ENCODE measurements around the gene AKAP13.
A peak's percentile ranks its signal among the peaks of the same experiment; 100 is the strongest.
"Not testable (repeated sequence)": the region's sequence is repeated elsewhere in the genome, so short reads cannot be mapped to it uniquely, and the experiment has no call there.

The AKAP13 gene

DNA sequence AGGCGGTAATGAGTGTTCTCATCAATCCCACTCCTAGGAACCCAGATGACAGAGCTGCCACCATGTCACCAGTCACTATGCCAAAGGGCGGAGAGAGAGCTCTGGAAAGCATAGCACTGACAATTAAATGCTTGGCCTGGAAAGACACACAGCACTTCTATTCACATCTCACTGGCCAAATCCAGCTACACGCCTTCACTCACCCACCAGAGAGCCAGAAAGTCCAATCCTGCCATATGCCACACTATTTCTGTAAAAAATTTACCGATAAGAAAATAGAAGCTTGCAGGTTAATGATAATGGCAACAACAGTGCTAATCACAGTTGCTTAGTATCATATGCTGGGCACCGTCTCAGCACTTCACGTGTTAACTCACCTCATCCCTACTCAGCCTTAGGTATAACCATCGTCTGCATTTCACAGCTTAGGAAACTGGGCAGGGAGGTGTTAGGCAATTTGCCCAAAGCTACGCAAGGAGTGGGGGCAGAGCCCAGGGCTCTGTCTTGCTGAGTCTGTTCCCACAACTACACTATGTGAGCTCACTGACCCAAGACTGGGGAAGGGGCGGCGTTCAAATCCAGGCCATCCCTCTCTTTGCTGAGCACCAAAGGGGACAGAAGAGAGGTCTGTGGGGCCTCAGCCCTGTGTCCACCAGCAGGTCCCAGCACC is 397.8 kb downstream of the AKAP13 start:
- DNase-seq: peak; percentile 22

DNA sequence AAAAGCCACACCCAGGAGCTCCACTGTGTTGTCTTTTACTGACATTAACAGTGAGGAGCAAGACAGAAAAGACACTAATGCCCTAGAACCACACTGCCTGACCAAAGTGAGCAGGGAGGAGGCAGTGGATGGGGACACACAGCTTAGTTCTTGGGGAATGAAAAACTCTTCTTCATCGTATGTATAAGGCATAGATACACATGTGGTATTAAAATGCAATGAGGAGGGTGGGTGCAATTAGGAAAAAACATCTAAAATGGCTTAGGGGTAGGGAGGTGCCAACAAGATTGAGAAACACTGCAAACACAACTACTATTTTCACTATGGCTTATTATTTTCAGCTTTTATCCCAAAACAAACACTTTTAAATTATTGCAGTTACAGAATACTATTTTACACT is 398.8 kb downstream of the AKAP13 start:
- DNase-seq: no peak

DNA sequence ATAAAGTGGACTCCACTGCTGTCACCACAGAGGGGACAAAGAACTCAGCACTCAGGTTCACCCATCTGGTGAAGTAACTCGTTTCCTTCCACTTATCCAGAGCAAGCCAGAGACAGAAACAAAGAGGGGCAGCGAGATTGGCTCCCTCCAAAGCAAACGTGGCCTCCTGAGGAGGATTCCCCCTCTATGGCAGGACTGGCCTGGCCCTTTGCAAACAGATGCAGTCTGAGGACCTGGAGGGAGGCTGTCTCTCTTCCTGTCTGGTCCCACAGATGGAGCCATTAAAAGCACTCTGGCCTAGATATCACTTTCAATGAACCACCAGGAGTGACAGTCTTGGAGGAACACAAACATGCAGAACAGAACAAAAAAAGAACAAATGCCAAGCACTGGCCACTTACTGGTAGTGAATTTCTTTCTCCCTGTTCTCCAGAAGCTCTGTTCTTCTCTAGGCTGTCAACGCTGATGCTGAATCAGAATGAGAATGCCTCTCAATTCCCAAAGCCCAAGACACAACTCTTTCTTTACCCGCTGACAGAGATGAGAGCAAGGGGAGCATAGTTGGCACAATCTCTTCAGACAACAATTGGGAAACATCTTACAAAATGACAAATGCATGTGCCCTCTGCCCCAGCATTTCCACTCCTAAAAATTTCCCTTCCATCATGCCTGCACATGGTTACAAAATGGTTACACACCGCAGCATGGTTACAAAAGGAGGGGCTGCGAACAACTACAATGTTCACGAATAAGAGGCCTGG is 400.0 kb downstream of the AKAP13 start:
- peak; percentile 72 for DNase-seq

DNA sequence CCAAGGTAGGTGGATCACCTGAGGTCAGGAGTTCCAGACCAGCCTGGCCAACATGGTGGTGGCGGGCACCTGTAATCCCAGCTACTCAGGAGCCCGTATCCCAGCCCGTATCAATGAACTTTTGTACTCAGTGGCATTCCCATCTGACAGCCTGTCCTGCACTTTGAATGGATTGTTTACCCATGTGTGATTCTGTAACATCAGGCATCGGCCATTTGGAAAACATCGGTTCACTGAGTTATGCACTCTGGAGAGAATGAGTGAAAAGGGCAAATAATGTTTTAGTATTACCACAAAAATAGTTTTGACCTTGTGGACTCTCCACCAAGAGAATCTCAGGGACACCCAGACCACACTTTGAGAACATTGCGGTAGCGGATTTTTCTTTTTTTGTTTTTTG is 400.7 kb downstream of the AKAP13 start:
- peak; percentile 14 for DNase-seq

DNA sequence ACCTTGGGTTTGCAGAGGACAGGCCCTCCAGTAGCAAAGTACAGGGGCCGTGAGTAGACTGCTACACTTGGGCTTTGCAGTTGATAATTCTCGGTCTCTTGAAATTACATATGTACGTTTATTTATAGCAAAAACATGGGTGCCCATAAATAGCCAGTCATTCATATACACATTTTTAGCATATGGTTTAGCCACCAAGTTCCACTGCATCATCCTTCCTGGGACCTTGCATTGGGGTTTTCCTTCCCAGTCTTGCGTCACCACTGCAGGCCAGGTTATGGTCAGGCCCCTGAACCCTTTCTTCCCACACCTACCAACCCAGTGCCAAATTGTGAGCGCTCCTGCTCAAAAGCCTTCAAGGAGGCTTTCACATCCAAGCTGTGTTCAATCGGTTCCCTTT is 401.7 kb downstream of the AKAP13 start:
- no peak for DNase-seq

DNA sequence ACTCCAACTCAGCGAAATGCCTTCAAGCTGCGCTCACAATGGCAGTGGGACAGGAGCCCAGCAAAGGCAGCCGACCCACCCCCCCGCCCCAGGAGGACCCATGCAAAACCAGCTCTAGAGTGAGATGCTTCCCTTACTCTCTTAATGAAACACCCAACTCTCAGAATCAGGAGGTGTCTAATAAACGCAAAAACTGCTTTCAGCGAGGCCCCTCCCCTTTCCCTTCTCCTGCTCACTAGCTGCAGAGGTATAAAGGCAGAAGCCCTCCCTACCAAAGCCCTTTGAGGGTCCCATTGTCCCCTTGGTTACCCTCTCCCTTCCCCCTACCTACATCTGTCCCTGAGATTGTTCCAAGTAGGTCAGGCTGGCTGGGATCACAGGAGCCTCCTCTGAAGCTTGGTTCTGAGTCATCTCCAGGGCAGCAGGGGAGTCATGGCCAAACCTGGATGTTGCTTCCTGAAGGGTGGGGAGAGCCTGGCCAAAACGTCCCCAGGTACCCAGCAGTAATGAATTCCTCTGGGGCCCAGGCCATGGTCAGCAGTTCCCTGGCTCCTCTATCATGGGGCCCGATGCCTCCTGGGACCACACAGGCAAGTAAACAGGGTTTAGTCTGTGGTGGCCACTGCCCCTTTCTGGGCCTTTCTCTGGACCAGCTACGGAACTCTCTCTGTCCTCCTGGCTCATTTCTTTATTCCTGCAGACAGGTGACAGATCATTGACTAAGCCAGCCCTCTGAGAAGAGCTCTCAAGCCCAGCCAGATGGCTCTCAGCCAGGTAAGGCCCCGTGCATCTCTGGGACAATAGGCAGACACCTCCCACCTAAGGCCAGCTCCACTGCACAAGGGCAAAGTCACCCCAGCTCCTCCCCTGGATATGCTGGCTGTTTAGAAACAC is 405.7 kb downstream of the AKAP13 start:
- DNase-seq: peak; percentile 74

DNA sequence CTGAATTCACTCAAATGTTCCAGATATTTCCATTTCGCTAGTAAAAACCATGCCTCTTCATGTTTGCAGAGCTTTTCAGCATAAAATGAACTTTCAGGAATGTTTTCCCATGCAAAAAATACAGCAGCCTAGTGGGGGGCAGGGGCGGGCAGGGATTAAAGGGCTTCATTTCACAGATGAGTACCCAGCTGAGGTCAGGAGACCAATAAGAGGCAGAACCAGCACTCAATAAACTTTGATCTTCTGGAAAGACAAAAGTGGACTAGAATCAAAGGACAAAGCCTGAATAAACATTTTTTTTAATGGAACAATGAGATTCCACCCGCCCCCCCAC is 406.3 kb downstream of the AKAP13 start:
- DNase-seq: no peak

DNA sequence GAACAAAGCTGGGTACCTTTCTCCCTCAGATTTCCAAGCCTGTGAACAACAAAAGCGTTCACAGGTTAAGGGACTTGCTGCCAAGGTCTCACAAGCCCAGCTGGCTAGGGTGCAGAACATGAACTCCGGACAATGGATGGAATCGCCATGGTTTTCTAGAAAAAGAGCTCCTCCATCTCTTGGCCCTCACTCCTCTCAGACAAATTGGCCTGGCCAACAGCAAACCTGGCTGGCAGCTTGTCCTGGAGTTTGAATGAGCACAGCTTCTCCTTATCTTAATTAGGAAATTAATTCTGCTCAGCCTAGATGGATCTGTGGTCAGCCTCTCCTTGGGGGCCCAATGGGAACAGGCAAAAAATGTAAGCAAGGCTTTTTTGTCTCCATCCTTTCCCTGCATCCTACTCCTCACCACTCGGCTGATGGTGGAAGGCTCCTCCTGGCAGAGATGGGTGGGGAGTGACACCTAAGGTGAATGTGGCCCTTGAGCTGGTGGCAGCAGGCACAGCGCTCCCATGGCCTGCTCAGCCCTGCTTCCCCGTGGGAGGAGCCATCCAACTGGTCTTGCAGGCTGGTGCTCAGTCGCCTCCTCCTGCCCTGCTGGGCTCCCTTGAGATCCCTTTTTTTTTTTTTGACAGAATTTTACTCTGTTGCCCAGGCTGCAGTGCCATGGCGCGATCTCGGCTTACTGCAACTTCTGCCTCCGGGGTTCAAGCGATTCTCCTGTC is 408.5 kb downstream of the AKAP13 start:
- DNase-seq: peak; percentile 25

DNA sequence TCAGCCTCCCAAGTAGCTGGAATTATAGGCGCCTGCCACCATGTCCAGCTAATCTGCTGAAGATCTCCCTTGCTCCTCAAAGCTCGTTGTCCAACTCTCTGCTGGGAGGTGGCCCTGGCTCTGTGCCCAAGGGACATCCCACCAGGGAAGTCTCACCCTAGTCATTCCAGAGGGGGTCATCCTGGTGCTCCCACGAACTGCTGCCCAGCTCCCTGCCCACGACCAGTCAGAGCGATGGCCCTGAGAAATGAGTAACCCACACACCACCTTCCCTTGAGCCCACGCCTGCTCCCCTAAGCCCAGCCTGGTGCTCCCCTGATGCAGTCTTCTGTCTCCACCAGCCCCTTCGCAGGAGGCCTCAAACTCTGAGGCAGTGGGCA is 409.1 kb downstream of the AKAP13 start:
- no peak for DNase-seq

DNA sequence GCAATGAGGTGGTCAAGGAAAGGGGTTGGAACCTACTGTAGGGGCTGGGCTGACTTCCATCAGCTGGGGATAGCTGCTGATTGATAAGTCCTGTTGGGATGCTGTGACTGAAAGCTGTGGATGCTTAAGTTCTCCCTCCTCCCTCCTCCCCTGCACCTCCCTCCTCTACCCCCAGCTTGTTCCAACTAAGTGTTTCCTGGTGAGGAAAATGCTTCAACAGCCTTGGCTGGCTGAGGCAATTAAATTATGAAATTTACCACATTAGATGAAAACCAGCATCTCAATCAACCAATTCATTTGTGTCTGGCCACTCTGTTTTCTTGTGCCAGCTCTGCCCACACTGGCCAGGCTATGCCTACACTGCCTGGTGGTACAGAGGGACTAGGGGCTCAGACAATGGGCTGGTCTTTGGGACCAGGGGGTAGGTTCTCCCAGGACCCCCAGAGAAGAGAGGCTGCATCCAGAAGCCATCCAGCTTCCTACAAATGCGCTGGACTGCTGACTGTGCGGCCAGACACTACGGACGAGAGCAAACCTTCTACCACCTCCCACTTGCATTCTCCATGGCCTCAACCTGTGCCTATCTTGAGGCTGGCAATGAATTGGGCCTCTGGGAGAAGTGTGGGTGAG is 411.8 kb downstream of the AKAP13 start:
- DNase-seq: no peak

DNA sequence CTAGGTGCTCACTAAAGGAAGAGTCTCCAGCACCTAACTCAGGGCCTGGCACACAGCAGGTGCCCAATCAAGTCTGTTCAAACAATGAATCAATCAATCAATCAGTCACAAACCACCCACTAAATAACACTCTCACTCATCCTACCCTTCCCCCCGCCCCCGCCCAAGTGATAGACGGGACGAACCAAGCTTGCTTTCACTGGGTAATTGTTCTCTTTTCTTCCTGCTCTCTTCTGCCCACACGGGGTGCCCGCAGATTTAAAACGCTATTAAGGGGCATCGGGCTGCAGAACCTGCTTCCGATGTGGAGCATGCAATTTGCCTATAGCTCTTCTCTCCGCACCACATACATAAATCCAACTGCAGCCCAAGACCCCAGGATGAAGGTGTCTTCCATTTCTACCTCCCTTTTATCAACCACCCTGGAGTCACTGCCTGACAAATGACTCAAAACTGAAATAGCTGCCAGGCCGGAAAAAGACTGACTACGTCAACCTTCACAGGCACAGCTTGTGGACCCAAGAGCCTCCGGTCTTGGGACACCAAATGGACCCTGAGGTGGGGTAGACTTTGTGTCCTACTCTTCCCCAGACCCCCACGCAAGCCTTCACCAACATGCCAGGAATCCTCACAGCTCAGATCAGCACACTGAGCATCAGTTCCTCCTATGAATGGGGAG is 412.6 kb downstream of the AKAP13 start:
- no peak for DNase-seq

DNA sequence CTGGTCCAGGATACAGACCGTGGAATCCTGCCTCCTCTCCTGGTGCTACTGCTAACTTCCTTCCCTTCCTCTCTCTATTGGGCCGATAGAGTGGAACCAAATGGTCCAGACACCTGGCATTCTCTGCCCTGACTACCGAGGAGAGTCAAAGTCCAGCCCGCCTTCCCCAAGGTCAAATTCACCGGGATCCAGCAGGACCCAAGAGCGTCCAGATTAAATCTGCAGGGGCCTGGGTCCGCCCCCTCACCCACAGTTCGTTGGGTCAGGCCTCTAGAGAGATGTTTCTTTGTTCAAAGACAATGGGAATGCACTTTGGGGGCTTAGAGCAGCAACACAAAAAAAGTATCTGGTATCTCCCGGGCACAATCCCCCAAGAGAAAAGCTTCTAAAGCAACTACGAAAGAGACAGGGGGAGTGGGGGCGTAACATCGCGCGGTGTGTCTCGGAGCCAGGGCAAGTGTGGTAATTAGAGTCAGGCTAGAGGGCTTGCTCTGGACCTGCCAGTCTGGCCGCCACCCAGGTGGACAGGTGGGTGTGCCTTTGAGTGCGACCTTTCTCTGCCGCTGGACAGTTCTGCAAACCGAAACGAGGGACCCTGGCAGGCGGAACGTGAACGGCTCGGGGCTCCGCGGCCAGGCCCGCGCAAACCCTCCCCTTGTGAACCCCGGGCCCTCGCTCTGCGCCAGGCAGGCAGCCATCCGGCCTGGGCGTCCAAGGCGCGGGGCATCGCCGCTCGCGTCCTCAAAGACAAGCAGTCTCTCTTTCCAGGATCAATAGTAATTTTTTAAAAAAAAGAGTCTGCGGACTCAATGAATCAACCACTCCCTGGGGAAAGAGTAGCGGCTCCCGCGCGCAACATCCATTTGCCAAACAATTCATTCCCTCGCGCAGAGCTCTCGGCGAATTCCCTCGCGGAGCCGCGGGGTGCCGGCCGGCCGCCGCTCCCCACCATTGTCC is 413.5 kb downstream of the AKAP13 start:
- DNase-seq: peak; percentile 36

DNA sequence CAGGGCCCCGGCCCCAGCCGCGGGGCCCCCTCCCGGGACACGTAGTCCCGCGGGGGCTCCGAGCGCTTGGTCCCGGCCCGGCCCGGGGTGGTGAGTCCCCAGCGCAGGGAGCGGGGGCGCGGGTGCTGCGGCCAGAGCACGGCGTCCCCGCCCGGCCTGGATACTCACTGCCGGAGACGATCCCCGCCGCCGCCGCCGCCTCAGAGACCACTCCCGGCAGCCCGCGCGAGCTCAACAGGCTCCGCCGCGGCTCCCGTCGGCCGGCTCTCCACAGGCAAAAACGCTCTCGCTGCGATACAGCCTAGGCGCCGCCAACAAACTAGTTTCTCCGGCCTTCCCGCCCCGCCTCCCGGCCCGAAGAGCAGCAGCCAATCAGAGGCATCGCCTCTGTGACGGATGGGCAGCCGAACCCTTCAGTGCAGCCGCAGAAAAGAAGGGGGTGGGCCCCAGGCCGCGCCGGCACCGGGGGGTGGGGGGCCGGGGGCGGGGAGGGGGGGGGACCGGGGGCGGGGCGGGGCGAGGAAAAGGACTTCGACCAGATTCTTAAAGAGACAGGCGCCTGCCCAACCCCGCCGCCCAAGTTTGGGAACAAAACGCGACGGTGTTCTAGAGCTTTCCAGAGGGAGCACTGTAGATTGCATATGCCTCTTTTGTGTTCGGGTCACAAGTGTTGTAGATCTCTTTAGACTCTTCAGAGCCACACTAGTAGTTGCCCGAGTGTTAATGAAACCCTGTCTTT is 414.4 kb downstream of the AKAP13 start, which contains the start of gene KLHL25:
Gene KLHL25, minus strand, starts transcription at position 328 of the 739 bp plus-strand sequence. CDS start 25,115 bp downstream, outside the sequence.
- peak; percentile 96 for DNase-seq

DNA sequence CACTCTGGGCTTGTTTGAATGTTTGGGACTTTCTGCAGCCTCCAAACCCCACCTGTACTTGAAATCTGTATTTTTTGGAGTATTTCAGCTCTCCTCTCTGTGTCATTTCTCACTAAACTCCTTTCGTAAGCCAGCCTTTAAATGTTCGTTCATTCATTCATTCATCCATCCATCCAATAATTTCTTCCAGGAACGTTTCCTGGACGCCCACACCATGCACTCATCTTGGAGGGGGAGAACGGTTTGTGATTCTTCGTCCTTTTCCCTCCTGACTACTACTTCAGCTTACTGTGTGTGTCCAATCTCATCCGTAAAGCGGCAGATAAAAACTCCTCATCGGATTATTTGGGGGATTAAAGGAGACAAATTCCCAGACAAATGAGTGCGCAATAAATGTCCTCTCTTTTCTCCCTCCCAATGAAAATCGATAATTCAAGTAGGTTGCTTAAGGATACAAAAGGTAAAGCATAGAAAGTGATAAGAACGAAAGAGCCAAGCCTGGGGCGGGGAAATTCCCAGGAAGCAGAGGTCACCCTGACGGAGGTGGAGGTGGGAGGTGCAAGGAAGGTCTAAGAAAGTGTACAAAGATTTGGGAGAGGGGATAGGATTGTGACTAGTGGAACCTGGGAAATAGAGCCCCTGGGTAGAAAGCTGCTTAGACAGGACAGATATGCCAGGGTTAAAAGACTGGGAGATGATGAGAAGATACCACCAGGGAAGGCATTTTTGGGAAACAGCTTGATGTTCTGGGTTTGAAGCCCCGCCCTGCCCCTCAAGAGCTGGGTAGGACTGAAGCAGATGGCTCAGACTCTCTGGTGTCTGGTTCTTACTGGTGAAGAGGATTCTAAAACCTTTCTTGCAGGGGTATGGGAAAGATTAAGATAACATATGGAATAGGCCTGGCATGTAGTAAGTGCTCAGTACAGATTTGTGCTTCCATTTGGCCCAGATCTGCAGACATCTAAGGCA is 415.2 kb downstream of the AKAP13 start:
- DNase-seq: peak; percentile 74

DNA sequence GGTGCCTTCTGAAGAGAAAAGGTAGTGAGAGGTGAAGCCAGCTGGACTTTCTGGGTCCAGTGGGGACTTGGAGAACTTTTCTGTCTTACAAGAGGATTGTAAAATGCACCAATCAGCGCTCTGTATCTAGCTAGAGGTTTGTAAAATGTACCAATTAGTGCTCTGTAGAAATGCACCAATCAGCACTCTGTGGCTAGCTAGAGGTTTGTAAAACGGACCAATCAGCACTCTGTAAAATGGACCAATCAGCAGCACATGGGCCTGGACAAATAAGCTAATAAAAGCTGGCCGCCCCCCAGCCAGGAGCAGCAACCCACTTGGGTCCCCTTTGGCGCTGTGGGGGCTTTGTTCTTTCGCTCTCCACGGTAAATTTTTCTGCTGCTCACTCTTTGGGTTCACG is 416.0 kb downstream of the AKAP13 start:
- DNase-seq: not testable (repeated sequence)

All from NCI-H2171 treated with DMSO at 0.1 percent for 48 hours (cell line).